22Rv1 (cell line): ENCODE measurements around the gene PAN2.

Experiments
- CTCF ChIP-seq: fragments of 450-650 bp; IDR thresholded peaks from 2 replicates; pipeline ENCODE4 v1.5.1; 2017; ENCODE audit warnings: mild to moderate bottlenecking
- ZFX ChIP-seq: fragments of 450-650 bp; IDR thresholded peaks from 2 replicates; pipeline ENCODE4 v1.6.1; 2017; ENCODE audit warnings: antibody characterized with exemption, borderline replicate concordance

GRCh38 chr12:56373515-56373914 lies 39.7 kb upstream of the PAN2 start:
- TF ChIP-seq CTCF (no peak), ZFX (no peak)
